Measurements from ENCODE around the gene ELK4. TPM values are rescaled to one million over a fixed set of nuclear protein-coding genes. Genes with fewer than 3 reads are reported as not detected.

The ELK4 gene
- total and polyA plus RNA-seq, 2 of the 13 experiments (the other 11 are each of a cell fraction or from before 2014, with no cell fraction given): 8.3 to 13.1 TPM

GRCh38 chr1:205616563-205617293, 15.1 kb downstream of the ELK4 start (continued):
- TF ChIP-seq, protein P1, sequence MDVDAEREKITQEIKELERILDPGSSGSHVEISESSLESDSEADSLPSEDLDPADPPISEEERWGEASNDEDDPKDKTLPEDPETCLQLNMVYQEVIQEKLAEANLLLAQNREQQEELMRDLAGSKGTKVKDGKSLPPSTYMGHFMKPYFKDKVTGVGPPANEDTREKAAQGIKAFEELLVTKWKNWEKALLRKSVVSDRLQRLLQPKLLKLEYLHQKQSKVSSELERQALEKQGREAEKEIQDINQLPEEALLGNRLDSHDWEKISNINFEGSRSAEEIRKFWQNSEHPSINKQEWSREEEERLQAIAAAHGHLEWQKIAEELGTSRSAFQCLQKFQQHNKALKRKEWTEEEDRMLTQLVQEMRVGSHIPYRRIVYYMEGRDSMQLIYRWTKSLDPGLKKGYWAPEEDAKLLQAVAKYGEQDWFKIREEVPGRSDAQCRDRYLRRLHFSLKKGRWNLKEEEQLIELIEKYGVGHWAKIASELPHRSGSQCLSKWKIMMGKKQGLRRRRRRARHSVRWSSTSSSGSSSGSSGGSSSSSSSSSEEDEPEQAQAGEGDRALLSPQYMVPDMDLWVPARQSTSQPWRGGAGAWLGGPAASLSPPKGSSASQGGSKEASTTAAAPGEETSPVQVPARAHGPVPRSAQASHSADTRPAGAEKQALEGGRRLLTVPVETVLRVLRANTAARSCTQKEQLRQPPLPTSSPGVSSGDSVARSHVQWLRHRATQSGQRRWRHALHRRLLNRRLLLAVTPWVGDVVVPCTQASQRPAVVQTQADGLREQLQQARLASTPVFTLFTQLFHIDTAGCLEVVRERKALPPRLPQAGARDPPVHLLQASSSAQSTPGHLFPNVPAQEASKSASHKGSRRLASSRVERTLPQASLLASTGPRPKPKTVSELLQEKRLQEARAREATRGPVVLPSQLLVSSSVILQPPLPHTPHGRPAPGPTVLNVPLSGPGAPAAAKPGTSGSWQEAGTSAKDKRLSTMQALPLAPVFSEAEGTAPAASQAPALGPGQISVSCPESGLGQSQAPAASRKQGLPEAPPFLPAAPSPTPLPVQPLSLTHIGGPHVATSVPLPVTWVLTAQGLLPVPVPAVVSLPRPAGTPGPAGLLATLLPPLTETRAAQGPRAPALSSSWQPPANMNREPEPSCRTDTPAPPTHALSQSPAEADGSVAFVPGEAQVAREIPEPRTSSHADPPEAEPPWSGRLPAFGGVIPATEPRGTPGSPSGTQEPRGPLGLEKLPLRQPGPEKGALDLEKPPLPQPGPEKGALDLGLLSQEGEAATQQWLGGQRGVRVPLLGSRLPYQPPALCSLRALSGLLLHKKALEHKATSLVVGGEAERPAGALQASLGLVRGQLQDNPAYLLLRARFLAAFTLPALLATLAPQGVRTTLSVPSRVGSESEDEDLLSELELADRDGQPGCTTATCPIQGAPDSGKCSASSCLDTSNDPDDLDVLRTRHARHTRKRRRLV (CRISPR knock-in tag; IDR thresholded peaks at IDR 0.05): no peak
- no peak for TF ChIP-seq SMC3 (IDR thresholded peaks at IDR 0.05; ENCODE audit: low read length)
- TF ChIP-seq SOX5 (CRISPR knock-in tag; IDR thresholded peaks at IDR 0.05; ENCODE audit: borderline replicate concordance): peak; percentile 93
- TF ChIP-seq, protein P2, sequence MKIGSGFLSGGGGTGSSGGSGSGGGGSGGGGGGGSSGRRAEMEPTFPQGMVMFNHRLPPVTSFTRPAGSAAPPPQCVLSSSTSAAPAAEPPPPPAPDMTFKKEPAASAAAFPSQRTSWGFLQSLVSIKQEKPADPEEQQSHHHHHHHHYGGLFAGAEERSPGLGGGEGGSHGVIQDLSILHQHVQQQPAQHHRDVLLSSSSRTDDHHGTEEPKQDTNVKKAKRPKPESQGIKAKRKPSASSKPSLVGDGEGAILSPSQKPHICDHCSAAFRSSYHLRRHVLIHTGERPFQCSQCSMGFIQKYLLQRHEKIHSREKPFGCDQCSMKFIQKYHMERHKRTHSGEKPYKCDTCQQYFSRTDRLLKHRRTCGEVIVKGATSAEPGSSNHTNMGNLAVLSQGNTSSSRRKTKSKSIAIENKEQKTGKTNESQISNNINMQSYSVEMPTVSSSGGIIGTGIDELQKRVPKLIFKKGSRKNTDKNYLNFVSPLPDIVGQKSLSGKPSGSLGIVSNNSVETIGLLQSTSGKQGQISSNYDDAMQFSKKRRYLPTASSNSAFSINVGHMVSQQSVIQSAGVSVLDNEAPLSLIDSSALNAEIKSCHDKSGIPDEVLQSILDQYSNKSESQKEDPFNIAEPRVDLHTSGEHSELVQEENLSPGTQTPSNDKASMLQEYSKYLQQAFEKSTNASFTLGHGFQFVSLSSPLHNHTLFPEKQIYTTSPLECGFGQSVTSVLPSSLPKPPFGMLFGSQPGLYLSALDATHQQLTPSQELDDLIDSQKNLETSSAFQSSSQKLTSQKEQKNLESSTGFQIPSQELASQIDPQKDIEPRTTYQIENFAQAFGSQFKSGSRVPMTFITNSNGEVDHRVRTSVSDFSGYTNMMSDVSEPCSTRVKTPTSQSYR (CRISPR knock-in tag; IDR thresholded peaks at IDR 0.05; ENCODE audit: borderline replicate concordance): no peak
- TF ChIP-seq ZNF326 (CRISPR knock-in tag; IDR thresholded peaks at IDR 0.05; ENCODE audit: borderline replicate concordance): no peak
- TF ChIP-seq HMGA1 (CRISPR knock-in tag; conservative IDR thresholded peaks at IDR 0.05): no peak
- TF ChIP-seq MAFK (conservative IDR thresholded peaks at IDR 0.05 in 1 of 2, IDR thresholded peaks at IDR 0.05 in 1 of 2; ENCODE audit: low read length in 2 of 2): no peak
- no peak for TF ChIP-seq ZNF343 (CRISPR knock-in tag; IDR thresholded peaks at IDR 0.05)
- no peak for TF ChIP-seq SOX13 (IDR thresholded peaks at IDR 0.05)
- TF ChIP-seq SOX13 (CRISPR knock-in tag; conservative IDR thresholded peaks at IDR 0.05 in 1 of 2, IDR thresholded peaks at IDR 0.05 in 1 of 2): peak in 1 of 2 experiments; percentile 94; a peak in 2 of 4 replicates
- no peak for TF ChIP-seq ZNF784 (CRISPR knock-in tag; IDR thresholded peaks at IDR 0.05; ENCODE audit: borderline replicate concordance)
- TF ChIP-seq ZNF543 (CRISPR knock-in tag; IDR thresholded peaks at IDR 0.05): no peak
- TF ChIP-seq SAP130 (CRISPR knock-in tag; IDR thresholded peaks at IDR 0.05; ENCODE audit: low read depth): peak; percentile 18; the same call in 1 of the 2 replicates
- TF ChIP-seq ERF (CRISPR knock-in tag; IDR thresholded peaks at IDR 0.05): no peak
- TF ChIP-seq GRHL1 (CRISPR knock-in tag; conservative IDR thresholded peaks at IDR 0.05): no peak
- no peak for TF ChIP-seq FOXJ3 (CRISPR knock-in tag; IDR thresholded peaks at IDR 0.05; ENCODE audit: borderline replicate concordance)
- TF ChIP-seq, protein P3, sequence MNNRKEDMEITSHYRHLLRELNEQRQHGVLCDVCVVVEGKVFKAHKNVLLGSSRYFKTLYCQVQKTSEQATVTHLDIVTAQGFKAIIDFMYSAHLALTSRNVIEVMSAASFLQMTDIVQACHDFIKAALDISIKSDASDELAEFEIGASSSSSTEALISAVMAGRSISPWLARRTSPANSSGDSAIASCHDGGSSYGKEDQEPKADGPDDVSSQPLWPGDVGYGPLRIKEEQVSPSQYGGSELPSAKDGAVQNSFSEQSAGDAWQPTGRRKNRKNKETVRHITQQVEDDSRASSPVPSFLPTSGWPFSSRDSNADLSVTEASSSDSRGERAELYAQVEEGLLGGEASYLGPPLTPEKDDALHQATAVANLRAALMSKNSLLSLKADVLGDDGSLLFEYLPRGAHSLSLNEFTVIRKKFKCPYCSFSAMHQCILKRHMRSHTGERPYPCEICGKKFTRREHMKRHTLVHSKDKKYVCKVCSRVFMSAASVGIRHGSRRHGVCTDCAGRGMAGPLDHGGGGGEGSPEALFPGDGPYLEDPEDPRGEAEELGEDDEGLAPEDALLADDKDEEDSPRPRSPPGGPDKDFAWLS (CRISPR knock-in tag; IDR thresholded peaks at IDR 0.05; ENCODE audit: borderline replicate concordance): no peak
